Activated CD8-positive, alpha-beta memory T cell treated with anti-CD3 and anti-CD28 coated beads, Interleukin-2, amount 50 U/mL, for 48 hours (primary cell): ENCODE measurements around the gene C2orf76.

Experiments used
- DNase-seq: peaks from one replicate; pipeline ENCODE4 v3.0.0-alpha.2; 2020

Gene C2orf76

DNA sequence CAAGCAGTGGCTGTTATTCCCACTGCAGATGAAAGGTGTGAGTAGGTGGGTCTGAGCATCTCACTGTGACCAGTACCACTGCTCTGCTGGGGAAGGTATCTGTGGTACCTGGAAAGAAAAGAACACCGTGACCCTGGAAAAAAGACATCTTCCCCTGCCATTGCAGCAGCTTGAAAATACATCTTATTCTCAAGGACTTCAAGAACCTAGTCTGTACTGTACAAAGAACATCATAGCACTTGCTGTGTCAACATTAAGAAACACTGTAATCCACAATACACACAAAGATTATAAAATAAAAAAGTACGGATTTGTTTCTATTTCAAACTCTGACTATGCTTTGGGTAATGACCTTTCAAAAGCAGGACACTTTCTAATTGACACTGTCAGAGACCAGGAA is 28.9 kb downstream of the C2orf76 start:
- no peak for DNase-seq

DNA sequence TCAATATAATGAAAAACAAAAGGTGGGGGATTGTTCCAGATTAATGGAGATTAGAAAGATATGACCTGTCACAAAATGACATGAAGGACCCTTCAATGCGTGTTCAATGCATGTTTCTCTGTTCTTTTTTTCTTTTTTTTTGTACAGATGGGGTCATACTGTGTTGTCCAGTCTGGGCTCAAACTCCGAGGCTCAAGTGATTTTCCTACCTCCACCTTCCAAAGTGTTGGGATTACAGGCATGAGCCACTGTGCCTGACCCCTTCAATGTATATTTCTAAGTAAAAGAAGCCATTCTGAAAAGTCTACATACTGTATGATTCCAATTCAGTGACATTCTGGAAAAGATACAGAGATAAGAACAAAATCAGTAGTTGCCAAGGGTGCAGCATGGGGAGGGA is 32.8 kb downstream of the C2orf76 start:
- DNase-seq, result no peak

DNA sequence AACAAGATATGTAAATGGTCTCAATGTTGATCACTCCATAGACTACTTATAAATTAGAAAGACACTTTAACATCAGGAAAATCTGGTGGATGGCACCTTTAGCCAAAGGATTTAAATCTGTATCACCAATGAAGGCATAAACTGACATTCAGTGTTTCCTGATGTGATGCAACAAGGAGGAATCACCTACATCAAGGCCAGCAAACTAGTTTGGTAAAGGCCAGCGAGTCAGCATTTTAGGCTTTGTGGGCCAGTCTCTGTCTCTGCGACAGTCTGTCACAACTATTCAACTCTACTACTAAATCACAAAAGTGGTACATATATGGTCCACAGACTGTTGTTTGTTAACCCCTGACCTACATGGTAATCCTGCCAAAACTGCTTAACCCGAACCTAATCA is 33.3 kb downstream of the C2orf76 start:
- DNase-seq, result no peak

DNA sequence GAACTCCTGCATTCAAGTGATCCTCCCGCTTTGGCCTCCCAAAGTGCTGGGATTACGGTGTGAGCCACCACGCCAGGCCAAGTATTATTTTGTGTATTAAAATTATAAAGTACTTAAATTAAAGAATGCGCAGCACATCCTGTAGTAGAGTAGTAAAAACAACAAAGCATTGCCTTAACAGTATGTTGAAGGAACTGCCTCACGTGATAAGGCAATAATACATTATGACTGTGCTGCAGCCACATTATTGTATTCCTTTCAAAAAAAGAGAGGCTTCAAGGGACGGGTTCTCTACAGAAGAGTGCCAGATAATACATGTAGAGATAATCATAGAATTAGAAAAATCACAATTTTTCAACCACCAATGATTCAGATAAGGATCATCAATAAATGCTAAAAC is 33.7 kb downstream of the C2orf76 start:
- no peak for DNase-seq

DNA sequence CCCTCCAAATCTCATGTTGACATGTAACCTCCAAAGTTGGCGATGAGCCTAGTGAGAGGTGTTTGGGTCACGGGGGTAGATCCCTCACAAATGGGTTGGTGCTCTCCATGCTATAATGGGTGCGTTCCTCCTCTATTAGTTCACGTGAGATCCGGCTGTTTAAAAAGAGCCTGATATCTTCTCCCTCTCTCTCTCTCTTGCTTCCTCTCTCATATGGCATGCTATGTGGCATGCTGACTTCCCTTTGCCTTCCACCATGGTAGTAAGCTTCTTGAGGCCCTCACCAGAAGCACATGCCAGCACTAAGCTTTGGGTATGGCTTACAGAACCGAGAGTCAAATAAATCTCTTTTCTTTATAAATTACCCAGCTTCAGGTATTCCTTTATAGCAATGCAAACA is 39.2 kb downstream of the C2orf76 start:
- no peak for DNase-seq

DNA sequence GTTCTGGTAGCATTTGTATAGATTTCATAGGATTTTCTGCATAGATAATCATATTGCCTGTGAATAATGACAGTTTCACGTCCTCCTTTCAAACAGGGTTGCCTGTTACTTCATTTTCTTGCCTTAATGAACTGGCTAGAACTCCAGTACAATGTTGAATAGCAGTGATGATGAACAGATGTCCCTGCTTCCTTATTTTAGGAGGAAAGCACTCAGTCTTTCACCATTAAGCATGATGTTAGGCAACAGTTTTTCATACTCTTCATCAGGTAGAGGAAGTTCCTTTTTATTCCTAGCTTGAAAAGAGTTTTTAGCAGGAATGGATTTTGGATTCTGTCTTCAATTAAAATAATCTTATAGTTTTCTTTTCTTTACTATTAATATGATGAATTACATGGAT is 39.7 kb downstream of the C2orf76 start:
- no peak for DNase-seq

DNA sequence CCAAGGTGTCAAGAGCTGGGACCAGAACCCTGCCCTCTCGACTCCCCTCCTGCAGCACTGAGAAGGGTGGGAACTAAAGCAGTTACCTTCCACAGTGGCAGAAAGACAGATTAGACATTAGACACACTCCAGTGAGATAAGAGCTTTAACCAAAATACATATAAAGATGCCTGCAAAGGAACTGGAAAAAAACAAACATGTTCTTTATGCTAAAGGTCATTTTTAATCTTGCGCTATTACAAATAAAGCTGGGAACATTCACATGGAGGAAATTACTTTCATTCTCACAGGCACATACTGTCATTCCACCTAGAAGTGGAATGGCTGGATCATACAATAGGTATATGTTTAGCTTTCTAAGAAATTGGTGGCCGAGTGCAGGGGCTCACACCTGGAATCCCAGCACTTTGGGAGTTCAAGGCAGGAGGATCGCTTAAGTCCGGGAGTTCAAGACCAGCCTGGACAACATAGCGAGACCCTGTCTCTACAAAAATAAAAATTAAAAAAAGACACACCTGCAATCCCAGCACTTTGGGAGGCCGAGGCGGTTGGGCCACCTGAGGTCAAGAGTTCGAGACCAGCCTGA is 41.9 kb downstream of the C2orf76 start:
- no peak for DNase-seq

DNA sequence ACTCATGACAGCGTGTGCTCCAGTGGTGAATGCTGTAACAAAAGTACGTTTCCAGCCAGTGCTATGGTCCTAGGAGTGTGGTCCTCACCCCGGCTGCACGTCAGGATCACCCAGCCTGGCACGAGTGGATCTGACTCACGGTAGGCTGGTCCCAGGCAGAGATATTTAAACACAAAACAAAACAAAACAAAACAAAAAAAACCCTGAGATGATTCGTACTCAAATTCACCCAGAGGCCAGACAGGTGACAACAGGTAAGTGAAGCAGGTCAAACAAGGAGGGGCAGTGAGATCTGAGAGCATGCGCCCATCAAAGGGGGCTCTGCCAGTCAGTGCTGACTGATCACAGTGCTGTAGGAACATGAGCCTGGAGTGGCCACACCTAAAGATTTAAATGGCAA is 43.2 kb downstream of the C2orf76 start:
- DNase-seq, result no peak

DNA sequence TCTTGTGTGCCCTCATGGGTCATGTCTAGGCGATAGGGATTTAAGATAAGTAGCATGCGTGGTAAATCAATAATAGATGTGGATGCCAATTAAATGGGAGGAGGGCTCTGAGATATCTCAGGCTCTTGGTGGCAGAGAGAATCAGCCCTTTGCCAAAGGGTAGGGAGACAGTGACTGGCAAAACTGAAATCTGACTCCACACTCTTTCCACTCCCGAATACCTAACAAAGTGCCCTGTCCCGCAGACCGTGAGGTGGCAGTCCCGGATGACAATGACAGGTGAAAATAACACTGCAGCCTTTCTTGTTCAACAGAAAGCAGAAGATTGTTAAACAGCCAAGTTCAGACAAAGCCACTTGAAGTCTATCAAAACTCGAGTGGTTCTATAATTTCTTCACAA is 47.0 kb downstream of the C2orf76 start:
- DNase-seq, result no peak

DNA sequence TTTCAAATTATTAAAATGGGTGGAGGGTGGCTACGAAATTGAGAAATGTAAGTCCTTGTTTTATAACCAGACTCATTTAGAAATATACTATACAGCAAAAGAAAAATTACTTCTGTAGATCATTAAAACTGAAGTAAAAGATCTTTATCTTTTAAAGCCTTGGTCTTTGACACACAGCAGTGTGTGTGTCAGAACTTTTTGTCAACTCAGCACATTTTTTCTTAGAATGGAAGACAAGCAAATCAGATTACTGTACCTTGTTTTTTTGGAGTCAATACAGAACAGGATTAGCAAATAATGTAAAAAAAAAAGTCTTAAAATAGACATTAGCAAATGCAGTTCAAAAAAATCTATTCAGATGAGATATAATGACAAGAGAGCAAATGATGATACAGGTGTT is 49.1 kb downstream of the C2orf76 start:
- DNase-seq, result no peak

DNA sequence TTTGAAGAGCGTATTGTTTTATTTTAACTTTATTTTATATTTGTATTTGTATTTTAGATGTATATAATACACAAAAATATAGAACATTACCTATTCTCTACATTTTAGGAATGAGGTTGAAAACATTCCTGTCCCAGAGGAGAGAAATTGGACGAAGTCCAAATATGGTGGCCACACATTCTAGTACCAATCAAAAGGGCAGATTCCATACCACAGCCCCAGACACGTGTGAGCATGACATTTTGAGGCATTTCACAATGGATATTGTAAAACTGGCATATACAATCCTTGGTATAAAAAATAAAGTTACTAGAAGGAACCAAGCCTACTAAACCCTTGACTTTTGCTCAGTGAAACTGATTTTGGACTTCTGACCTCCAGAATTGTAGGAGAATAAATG is 50.6 kb downstream of the C2orf76 start:
- no peak for DNase-seq

DNA sequence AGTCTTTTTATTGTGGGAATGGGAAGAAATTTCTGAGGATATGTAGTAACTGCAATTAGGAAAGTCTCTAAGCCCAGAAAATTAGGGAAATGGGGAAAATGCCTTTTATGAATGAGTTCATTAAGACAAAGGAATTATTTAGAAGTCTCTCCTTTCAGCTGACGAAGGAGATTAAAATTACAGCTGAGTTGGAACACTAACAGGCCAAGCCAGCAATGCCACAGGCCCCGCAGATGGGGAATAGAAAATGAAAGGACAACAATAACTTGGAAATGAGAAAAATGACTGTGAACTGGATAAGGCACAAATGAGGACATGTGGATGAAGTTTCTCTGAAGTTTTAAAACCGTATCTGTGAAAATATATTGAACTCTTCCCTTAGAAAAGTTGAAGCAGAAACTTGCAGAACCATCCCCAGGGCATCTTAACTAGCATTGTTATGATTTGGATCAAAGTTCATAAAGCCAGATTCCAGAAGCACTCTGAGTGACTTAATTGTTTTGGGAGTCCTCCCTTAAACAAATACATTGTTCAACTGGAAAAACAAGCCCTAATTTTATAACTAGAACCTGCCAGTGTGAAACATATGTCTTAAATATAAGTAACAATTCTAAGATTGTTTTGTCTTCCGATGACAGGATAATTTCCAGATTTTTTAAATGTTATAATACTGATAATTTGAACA is 51.3 kb downstream of the C2orf76 start:
- no peak for DNase-seq

DNA sequence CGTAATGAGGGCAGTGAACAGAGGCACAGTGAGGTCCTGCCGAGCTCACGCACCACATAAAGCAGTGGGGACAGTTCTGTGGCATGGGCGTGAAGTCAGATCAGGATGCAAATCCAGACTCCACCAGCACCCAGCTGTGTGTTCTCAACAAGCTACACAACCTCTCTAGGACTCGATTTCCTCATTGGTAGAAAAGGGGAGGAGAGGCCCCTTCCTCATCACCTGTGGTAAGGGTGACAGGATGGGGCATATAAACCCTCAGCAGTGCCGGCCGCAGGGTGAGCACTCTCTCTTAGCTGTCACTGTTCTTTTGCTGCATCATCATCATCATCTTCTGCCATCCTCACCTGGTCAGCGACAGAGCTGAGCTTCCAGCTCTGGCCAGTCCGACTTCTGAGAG is 54.8 kb downstream of the C2orf76 start:
- no peak for DNase-seq

DNA sequence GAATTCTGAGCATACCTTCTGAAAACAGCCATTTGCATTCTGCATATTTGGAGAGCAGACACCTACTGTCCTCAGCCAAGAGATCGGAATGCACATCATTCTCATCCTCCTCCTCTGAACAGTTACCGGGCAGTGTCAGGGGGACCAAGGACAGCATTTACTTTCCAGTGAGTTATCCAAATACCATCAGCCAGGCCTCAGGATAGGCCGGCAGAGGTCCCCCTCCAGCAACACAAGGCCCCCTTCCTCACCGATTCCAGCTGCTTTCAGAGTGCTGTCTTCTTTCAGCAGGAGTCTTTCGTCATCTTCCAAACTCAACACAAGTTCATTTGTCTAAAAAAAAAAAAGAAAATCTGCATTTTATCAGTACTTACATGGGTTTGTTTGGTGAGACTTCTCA is 55.3 kb downstream of the C2orf76 start:
- no peak for DNase-seq

DNA sequence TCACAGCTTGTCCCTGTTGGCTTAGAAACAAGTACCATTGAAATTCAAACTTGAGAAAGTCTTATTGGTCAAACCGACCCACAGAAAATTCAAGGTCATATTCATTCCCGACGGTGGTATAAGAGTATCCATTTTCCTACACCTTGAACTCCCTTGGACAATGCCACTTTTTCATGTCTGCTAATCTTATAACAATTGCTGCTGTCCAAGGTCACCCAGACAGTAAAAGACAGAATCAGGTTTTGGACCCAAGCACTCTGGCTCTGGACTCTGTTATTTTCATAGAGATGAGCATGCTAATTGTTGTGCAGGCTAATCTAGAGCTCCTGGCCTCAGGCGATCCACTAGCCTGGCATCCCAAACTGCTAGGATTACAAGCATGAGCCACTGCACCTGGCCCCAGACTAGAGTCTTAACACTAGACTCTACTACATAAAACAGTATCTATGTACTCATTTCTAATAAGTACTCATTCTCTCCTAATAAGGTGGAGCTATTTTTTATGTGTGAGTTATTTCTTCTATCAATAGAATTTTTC is 57.8 kb downstream of the C2orf76 start:
- DNase-seq, result no peak

DNA sequence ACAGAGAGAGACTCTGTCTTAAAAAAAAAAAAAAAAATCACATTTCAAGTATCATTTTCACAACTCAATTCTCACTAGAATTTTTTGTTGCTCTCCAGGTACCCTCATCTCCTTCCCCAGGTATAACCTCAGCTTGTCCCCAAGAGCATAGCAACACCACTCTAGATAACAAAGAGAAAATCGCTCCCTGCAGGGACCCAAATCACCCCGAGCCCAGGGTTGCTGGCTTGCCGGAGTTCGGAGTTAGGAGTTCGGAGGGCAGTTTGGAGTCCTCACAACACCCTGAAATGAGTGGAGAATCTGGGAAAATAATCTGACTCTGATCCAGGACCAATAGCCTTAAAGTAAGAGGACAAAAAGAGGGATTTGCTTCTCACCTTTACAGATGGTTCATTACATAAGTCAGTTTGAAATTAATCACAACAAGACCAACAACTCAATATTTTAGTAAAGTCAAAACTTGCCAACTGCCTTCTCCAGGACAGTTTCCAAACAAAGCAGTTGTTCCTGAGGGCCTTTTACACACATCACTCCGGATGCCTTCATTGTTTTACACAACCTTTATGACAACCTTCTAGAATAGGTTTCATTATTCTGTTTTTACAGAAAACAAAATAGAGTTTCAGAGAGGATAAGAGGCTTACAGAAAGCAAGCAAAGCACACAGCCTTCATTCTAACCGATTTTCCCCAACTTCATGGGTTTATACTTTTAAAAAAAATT is 59.1 kb downstream of the C2orf76 start:
- no peak for DNase-seq

DNA sequence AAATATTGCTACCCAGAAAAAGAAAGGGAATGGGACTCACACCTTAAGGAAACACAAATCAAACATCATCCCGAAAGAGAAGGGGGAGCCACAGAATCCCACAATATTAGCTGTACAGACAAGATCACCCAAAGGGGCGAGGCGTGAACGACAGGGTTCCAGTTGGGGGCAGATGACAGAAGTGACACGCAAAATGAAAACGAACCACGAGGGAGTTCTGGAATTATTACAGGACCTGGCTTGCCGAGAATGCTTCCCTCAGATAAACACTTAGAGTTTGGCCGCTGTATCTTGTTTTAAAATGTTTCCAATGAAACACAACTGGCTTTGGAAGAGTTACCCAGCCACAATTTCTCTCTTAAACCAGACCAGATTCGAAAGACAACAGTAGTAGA is 60.4 kb downstream of the C2orf76 start:
- no peak for DNase-seq

DNA sequence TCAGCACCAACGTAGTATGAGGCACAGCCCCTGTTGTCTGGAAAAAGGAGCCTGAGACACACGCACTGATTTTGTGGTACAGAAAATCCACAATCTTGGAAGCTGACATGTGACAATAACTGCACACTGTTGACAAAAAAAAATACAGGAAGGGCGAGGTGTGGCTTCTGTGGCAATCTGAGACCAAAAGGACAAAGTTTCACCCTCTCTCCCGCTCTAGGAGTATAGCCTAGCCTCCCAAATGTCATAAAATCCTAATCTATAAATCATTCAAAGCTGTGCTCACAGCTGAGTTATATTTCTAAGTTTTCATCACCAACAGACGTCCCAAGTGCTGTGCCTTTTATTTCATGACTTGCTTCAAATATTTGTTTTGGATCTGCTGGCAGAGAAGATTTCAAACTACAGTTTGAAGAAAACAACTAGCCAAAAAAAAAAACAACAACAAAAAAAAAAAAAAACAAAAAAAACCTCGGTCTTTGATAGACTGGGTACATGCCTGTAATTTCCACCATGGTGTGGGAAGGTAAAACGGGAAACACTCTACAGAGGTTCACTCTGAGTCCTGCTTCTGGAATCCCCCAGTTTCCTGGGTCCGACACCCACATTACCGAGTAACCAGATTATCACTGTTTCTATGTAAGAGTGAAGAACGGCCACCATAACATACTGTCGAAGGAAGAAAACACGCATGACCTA is 61.0 kb downstream of the C2orf76 start:
- no peak for DNase-seq

DNA sequence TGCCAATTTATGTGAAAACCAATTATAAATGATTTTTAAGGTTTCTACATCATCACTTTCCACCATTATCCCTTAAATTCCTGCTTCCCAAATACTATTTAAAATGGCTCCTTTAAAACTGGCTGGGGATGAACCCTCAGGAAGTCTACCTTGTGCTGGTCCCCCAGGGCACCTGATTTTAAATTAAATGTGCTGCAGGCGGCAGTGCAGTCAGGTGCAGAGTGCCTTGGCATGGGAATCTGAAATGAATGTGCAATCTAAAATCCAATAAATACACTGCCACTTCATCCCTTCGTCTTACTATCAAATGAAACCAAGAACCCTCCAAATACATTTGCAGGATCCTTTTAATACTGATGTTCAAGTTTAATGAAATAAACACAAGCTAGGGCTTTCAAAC is 61.8 kb downstream of the C2orf76 start:
- no peak for DNase-seq

DNA sequence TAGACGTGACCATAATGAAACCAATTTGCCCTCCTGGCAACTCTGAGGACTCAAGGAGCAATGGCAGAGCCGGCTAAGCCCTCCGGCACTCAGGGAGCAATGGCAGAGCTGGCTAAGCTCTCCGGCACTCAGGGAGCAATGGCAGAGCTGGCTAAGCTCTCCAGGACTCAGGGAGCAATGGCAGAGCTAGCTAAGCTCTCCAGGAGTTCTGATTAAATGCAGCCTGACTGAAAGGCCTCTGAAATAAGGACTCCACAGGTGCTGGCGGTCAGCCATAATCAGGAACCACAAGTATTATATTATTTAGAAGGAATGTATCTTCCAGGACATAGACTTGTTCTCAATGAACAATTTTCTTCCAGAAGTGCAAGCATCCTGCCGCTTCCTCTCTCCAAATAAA is 65.2 kb downstream of the C2orf76 start:
- no peak for DNase-seq

DNA sequence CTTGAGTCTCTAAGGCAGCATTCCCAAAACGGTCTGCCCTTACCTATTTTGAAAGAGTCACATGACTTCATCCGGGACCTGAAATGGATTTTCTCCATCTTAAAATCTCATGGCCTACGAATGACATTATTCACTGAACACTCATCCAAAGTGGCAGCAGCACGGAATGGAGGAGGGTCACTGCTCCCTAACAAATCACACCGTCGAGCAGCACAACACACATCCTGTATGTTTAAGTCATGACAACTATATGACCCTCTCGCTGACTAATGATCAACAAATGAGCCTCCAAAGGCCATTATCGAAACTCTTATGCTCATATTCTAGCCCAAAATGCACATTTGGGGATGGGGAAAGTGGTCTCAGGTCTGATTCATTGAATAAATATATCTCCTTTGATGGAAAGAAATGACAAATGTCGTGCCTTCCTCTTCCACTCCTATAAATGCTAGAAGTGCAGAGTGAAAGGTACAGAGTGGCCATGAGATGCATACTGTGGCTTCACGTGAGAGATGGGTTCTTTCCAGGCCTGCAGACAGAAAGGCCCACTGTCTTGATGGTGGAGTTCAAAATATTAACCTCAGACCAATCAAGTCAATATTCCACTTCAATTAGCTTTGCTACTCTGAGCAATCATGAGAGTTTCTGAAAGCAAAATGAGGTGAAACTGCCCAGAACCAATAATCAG is 70.8 kb downstream of the C2orf76 start:
- no peak for DNase-seq

DNA sequence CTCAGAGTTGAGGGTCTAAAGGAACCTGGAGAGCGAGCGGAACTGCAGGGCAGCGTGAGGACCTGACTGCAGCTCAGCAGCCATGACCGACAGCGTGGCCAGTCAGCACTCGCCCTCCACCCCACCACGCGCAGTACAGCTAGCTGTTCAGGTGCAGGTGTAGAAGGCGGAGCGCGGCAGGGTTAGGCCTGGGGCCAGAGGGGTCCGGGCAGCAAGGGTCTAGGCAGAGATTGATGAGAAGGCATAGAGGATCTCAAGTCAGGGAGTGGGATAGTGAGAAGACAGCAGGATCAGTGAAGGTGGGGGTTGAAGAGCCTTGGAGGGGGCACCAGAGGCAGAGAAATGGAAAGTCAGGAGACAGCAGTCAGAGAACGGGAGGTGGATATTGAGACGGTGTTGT is 72.0 kb downstream of the C2orf76 start:
- no peak for DNase-seq

DNA sequence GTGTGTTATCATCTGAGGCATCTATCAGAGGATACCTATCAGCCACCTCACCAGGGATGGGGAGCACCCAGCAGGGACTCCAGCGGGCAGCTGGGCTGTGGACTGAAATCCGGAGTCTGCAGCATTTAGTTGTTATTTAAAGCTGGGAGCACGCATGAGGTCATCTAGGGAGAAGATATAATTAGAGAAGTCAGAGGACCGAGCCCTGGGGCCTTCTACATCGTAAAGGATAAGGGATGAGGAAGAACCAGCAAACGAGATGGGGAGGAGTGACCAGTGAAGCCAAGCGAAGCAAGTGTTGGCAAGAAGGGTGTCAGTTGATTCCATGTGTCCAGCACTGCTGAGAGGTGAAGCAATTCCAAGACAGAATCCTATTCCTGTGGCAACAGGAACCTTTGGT is 72.7 kb downstream of the C2orf76 start:
- no peak for DNase-seq
